GM21390 (cell line): ENCODE data around the gene GALNT14.
"Not testable (repeated sequence)": the region's sequence is repeated elsewhere in the genome, so short reads cannot be mapped to it uniquely, and the experiment has no call there.

Experiments
- ATAC-seq: cut with Tn5 transposase; IDR thresholded peaks from one replicate; pipeline ENCODE4 v1.9.1; 2021; ENCODE audit not compliant: unreplicated experiment

Gene GALNT14

GRCh38 chr2:30912056-30912455, 226.2 kb downstream of the GALNT14 start:
- ATAC-seq = no peak

GRCh38 chr2:30911327-30911726, 226.9 kb downstream of the GALNT14 start:
- no peak for ATAC-seq

GRCh38 chr2:30910686-30911085, 227.6 kb downstream of the GALNT14 start:
- ATAC-seq = no peak

- not testable (repeated sequence) for ATAC-seq
These were observed 233.8 kb downstream of the GALNT14 start for GRCh38 chr2:30904437-30904836.

GRCh38 chr2:30903326-30903725, 234.9 kb downstream of the GALNT14 start:
- ATAC-seq = no peak

- ATAC-seq = no peak
These were observed 237.9 kb downstream of the GALNT14 start for GRCh38 chr2:30900381-30900780.

- no peak for ATAC-seq
These were observed 238.7 kb downstream of the GALNT14 start for GRCh38 chr2:30899516-30900054.

- ATAC-seq = no peak
These were observed 240.7 kb downstream of the GALNT14 start for GRCh38 chr2:30897539-30897938.

- ATAC-seq = no peak
These were observed 243.6 kb downstream of the GALNT14 start for GRCh38 chr2:30894498-30895119.

- ATAC-seq = no peak
These were observed 249.3 kb downstream of the GALNT14 start for GRCh38 chr2:30888852-30889409.

GRCh38 chr2:30886080-30886479, 252.2 kb downstream of the GALNT14 start:
- no peak for ATAC-seq

- ATAC-seq = no peak
These were observed 254.4 kb downstream of the GALNT14 start for GRCh38 chr2:30883822-30884221.

GRCh38 chr2:30883184-30883583, 255.1 kb downstream of the GALNT14 start:
- no peak for ATAC-seq

GRCh38 chr2:30880516-30880915, 257.7 kb downstream of the GALNT14 start:
- ATAC-seq = no peak

- no peak for ATAC-seq
These were observed 260.4 kb downstream of the GALNT14 start for GRCh38 chr2:30877833-30878232.

GRCh38 chr2:30872797-30873196, 265.4 kb downstream of the GALNT14 start:
- no peak for ATAC-seq

GRCh38 chr2:30871980-30872789, 266.1 kb downstream of the GALNT14 start:
- ATAC-seq = no peak

- no peak for ATAC-seq
These were observed 266.8 kb downstream of the GALNT14 start for GRCh38 chr2:30871440-30871839.

GRCh38 chr2:30869988-30870387, 268.3 kb downstream of the GALNT14 start:
- no peak for ATAC-seq

GRCh38 chr2:30867385-30867784, 270.9 kb downstream of the GALNT14 start:
- ATAC-seq = no peak

- no peak for ATAC-seq
These were observed 271.3 kb downstream of the GALNT14 start for GRCh38 chr2:30866974-30867373.
